Upper lobe of right lung (tissue), 1 donor: ENCODE results near the gene HNRNPL. TPM values are rescaled to one million over a fixed set of nuclear protein-coding genes. Genes with fewer than 3 reads are reported as not detected.
A peak's percentile ranks its signal among the peaks of the same experiment; 100 is the strongest.

Experiments used
- ATAC-seq: fragments of 200-7000 bp; cut with Tn5 transposase; one replicate; pipeline ENCODE4 v1.9.1; 2020; ENCODE audit warnings: mild to moderate bottlenecking, moderate library complexity
- DNase-seq: peaks from one replicate; pipeline ENCODE4 v3.0.0-alpha.2; 2020
- H3K27ac ChIP-seq: fragments of 200-600 bp; one replicate; pipeline ENCODE4 v1.8.0; 2022
- H3K27me3 ChIP-seq: fragments of 200-600 bp; one replicate; pipeline ENCODE4 v1.8.0; 2022; ENCODE audit warnings: mild to moderate bottlenecking
- H3K36me3 ChIP-seq: fragments of 200-600 bp; one replicate; pipeline ENCODE4 v1.8.0; 2022
- H3K4me1 ChIP-seq: fragments of 200-600 bp; one replicate; pipeline ENCODE4 v1.8.0; 2022
- H3K4me3 ChIP-seq: fragments of 200-600 bp; one replicate; pipeline ENCODE4 v1.8.0; 2022; ENCODE audit warnings: mild to moderate bottlenecking
- H3K9me3 ChIP-seq: fragments of 200-600 bp; one replicate; pipeline ENCODE4 v1.8.0; 2022
- CTCF ChIP-seq: fragments of 200-600 bp; IDR thresholded peaks from one replicate; pipeline ENCODE4 v1.8.0; 2022; ENCODE audit warnings: antibody characterized with exemption
- intact Hi-C: fragments of 100-400 bp; cut with DNase I; formaldehyde crosslinking; loops from one replicate; pipeline ENCODE4 v1.11.0; 2022
- total RNA-seq: library from RNA; stranded (reverse); fragmentation: NEBNext Ultra II Directional; extraction: Animal tissue kit (Norgen Biotek cat#: 25700); gene quantifications from one replicate; pipeline ENCODE4 v1.2.1, GENCODE V29; 2021
- donor health status: DM: no; HTN: yes; CAD: no; lungs with severe emphysema.

The HNRNPL gene
- total RNA-seq, 1 donor from 2014 or later: 248 TPM

- H3K9me3 ChIP-seq: no peaks in the 10 kb centered on the region
- H3K4me1 ChIP-seq: peaks cover 17% of the 10 kb centered on the region
- no peak overlapping the region for H3K27ac ChIP-seq
- intact Hi-C loops: no loop called here
- DNase-seq (no peak), ATAC-seq (no peak)
- no peaks in the 10 kb centered on the region for H3K27me3 ChIP-seq
- peaks cover 97% of the 10 kb centered on the region for H3K36me3 ChIP-seq
- TF ChIP-seq CTCF: no peak
- H3K4me3 ChIP-seq: no peak overlapping the region
Observed at GRCh38 chr19:38839816-38840582, 9.8 kb downstream of the HNRNPL start.

- Histone ChIP-seq H3K36me3 (peaks cover 89% of the 10 kb centered on the region), H3K4me3 (no peak overlapping the region), H3K27me3 (no peaks in the 10 kb centered on the region), H3K27ac (peak overlapping the region; percentile 30), H3K4me1 (peaks cover 17% of the 10 kb centered on the region), H3K9me3 (no peaks in the 10 kb centered on the region)
- intact Hi-C loops: no loop called here
- TF ChIP-seq CTCF: no peak
- ATAC-seq (no peak), DNase-seq (no peak)
Observed at GRCh38 chr19:38838986-38839761, 10.6 kb downstream of the HNRNPL start.

- no peak for TF ChIP-seq CTCF
- Histone ChIP-seq H3K36me3 (peaks cover 81% of the 10 kb centered on the region), H3K27me3 (no peaks in the 10 kb centered on the region), H3K4me1 (peaks cover 17% of the 10 kb centered on the region), H3K27ac (peak overlapping the region; percentile 36), H3K4me3 (no peak overlapping the region), H3K9me3 (no peaks in the 10 kb centered on the region)
- ATAC-seq (peak; percentile 11), DNase-seq (no peak)
- intact Hi-C loops: no loop called here
Observed at GRCh38 chr19:38838208-38838985, 11.4 kb downstream of the HNRNPL start.

- intact Hi-C loops: no loop called here
- H3K4me3 ChIP-seq: no peak overlapping the region
- peak overlapping the region; percentile 36 for H3K27ac ChIP-seq
- peaks cover 74% of the 10 kb centered on the region for H3K36me3 ChIP-seq
- peaks cover 17% of the 10 kb centered on the region for H3K4me1 ChIP-seq
- DNase-seq (no peak), ATAC-seq (peak; percentile 11)
- H3K9me3 ChIP-seq: no peaks in the 10 kb centered on the region
- TF ChIP-seq CTCF: no peak
- H3K27me3 ChIP-seq: no peaks in the 10 kb centered on the region
Observed at GRCh38 chr19:38837656-38838121, 12.1 kb downstream of the HNRNPL start.

GRCh38 chr19:38836983-38837626, 12.7 kb downstream of the HNRNPL start:
- H3K4me1 ChIP-seq: peaks cover 17% of the 10 kb centered on the region
- ATAC-seq (no peak), DNase-seq (no peak)
- no peaks in the 10 kb centered on the region for H3K9me3 ChIP-seq
- no peaks in the 10 kb centered on the region for H3K27me3 ChIP-seq
- no peak overlapping the region for H3K27ac ChIP-seq
- no peak overlapping the region for H3K4me3 ChIP-seq
- intact Hi-C loops: no loop called here
- TF ChIP-seq CTCF: no peak
- H3K36me3 ChIP-seq: peaks cover 68% of the 10 kb centered on the region
